ENCODE measurements around the gene ADIG.

Gene ADIG

GRCh38 chr20:38579219-38579910, 1.6 kb upstream of the ADIG start:
- no peak overlapping the region for H3K4me3 ChIP-seq (ENCODE audit: low read length)

GRCh38 chr20:38579921-38580320, 1.1 kb upstream of the ADIG start:
- Histone ChIP-seq H3K9me3 (ENCODE audit: control insufficient read depth, low read length) (no peaks in the 10 kb centered on the region), H3K27me3 (replicated peaks; ENCODE audit: control insufficient read depth, insufficient read depth, low read length) (peaks cover 9% of the 10 kb centered on the region), H3K4me1 (ENCODE audit: control insufficient read depth, insufficient read depth, low read length) (peaks cover 3% of the 10 kb centered on the region), H3K36me3 (ENCODE audit: control insufficient read depth, insufficient read depth, low read length, severe bottlenecking) (peaks cover 28% of the 10 kb centered on the region), H3K4me3 (ENCODE audit: low read length) (no peak overlapping the region), H3K9ac (ENCODE audit: low read length) (no peak overlapping the region)
- DNase-seq (ENCODE audit: low read depth): no peak

More at GRCh38 chr20:38579219-38579910, 1.6 kb upstream of the ADIG start:
- Histone ChIP-seq H3K9ac (ENCODE audit: low read length) (no peak overlapping the region), H3K9me3 (ENCODE audit: control insufficient read depth, low read length) (no peaks in the 10 kb centered on the region), H3K27me3 (replicated peaks; ENCODE audit: control insufficient read depth, insufficient read depth, low read length) (peaks cover 9% of the 10 kb centered on the region), H3K36me3 (ENCODE audit: control insufficient read depth, insufficient read depth, low read length, severe bottlenecking) (peaks cover 33% of the 10 kb centered on the region), H3K4me1 (ENCODE audit: control insufficient read depth, insufficient read depth, low read length) (peaks cover 3% of the 10 kb centered on the region)
- DNase-seq (ENCODE audit: low read depth): no peak

GRCh38 chr20:38581830-38582358, 897 bp downstream of the ADIG start:
- Histone ChIP-seq H3K4me3 (ENCODE audit: low read length) (no peak overlapping the region), H3K4me1 (ENCODE audit: control insufficient read depth, insufficient read depth, low read length) (peaks cover 3% of the 10 kb centered on the region), H3K36me3 (ENCODE audit: control insufficient read depth, insufficient read depth, low read length, severe bottlenecking) (peaks cover 11% of the 10 kb centered on the region), H3K9me3 (ENCODE audit: control insufficient read depth, low read length) (no peaks in the 10 kb centered on the region), H3K27me3 (replicated peaks; ENCODE audit: control insufficient read depth, insufficient read depth, low read length) (peaks cover 9% of the 10 kb centered on the region), H3K9ac (ENCODE audit: low read length) (no peak overlapping the region)
- DNase-seq (ENCODE audit: low read depth): no peak

- Histone ChIP-seq H3K9me3 (ENCODE audit: control insufficient read depth, low read length) (no peaks in the 10 kb centered on the region), H3K36me3 (ENCODE audit: control insufficient read depth, insufficient read depth, low read length, severe bottlenecking) (peaks cover under 1% of the 10 kb centered on the region), H3K4me3 (ENCODE audit: low read length) (no peak overlapping the region), H3K4me1 (ENCODE audit: control insufficient read depth, insufficient read depth, low read length) (peaks cover 3% of the 10 kb centered on the region), H3K27me3 (replicated peaks; ENCODE audit: control insufficient read depth, insufficient read depth, low read length) (peaks cover 12% of the 10 kb centered on the region), H3K9ac (ENCODE audit: low read length) (no peak overlapping the region)
- no peak for DNase-seq (ENCODE audit: low read depth)
These were observed 2.3 kb downstream of the ADIG start for GRCh38 chr20:38583306-38583705.

GRCh38 chr20:38584099-38584763, 3.2 kb downstream of the ADIG start:
- no peak overlapping the region for H3K9ac ChIP-seq (ENCODE audit: low read length)
- peaks cover 3% of the 10 kb centered on the region for H3K4me1 ChIP-seq (ENCODE audit: control insufficient read depth, insufficient read depth, low read length)
- DNase-seq (ENCODE audit: low read depth): no peak
- no peak overlapping the region for H3K4me3 ChIP-seq (ENCODE audit: low read length)
- peaks cover 14% of the 10 kb centered on the region for H3K27me3 ChIP-seq (replicated peaks; ENCODE audit: control insufficient read depth, insufficient read depth, low read length)
- H3K9me3 ChIP-seq (ENCODE audit: control insufficient read depth, low read length): no peaks in the 10 kb centered on the region
- no peaks in the 10 kb centered on the region for H3K36me3 ChIP-seq (ENCODE audit: control insufficient read depth, insufficient read depth, low read length, severe bottlenecking)

- Histone ChIP-seq H3K4me1 (ENCODE audit: control insufficient read depth, insufficient read depth, low read length) (peaks cover 3% of the 10 kb centered on the region), H3K9ac (ENCODE audit: low read length) (no peak overlapping the region), H3K27me3 (replicated peaks; ENCODE audit: control insufficient read depth, insufficient read depth, low read length) (peaks cover 28% of the 10 kb centered on the region), H3K9me3 (ENCODE audit: control insufficient read depth, low read length) (no peaks in the 10 kb centered on the region), H3K36me3 (ENCODE audit: control insufficient read depth, insufficient read depth, low read length, severe bottlenecking) (no peaks in the 10 kb centered on the region), H3K4me3 (ENCODE audit: low read length) (no peak overlapping the region)
- no peak for DNase-seq (ENCODE audit: low read depth)
These were observed 4.6 kb downstream of the ADIG start for GRCh38 chr20:38585404-38586180.

- Histone ChIP-seq H3K9ac (ENCODE audit: low read length) (no peak overlapping the region), H3K4me3 (ENCODE audit: low read length) (no peak overlapping the region), H3K9me3 (ENCODE audit: control insufficient read depth, low read length) (no peaks in the 10 kb centered on the region), H3K36me3 (ENCODE audit: control insufficient read depth, insufficient read depth, low read length, severe bottlenecking) (no peaks in the 10 kb centered on the region), H3K27me3 (replicated peaks; ENCODE audit: control insufficient read depth, insufficient read depth, low read length) (peaks cover 29% of the 10 kb centered on the region), H3K4me1 (ENCODE audit: control insufficient read depth, insufficient read depth, low read length) (peaks cover 3% of the 10 kb centered on the region)
- DNase-seq (ENCODE audit: low read depth): no peak
These were observed 5.2 kb downstream of the ADIG start for GRCh38 chr20:38586181-38586525.

GRCh38 chr20:38588303-38588702, 7.3 kb downstream of the ADIG start:
- Histone ChIP-seq H3K4me1 (ENCODE audit: control insufficient read depth, insufficient read depth, low read length) (no peaks in the 10 kb centered on the region), H3K36me3 (ENCODE audit: control insufficient read depth, insufficient read depth, low read length, severe bottlenecking) (no peaks in the 10 kb centered on the region), H3K9ac (ENCODE audit: low read length) (no peak overlapping the region), H3K9me3 (ENCODE audit: control insufficient read depth, low read length) (no peaks in the 10 kb centered on the region), H3K4me3 (ENCODE audit: low read length) (no peak overlapping the region), H3K27me3 (replicated peaks; ENCODE audit: control insufficient read depth, insufficient read depth, low read length) (peaks cover 29% of the 10 kb centered on the region)
- no peak for DNase-seq (ENCODE audit: low read depth)

GRCh38 chr20:38589351-38589750, 8.4 kb downstream of the ADIG start:
- no peak for DNase-seq (ENCODE audit: low read depth)
- Histone ChIP-seq H3K9ac (ENCODE audit: low read length) (no peak overlapping the region), H3K4me1 (ENCODE audit: control insufficient read depth, insufficient read depth, low read length) (no peaks in the 10 kb centered on the region), H3K36me3 (ENCODE audit: control insufficient read depth, insufficient read depth, low read length, severe bottlenecking) (no peaks in the 10 kb centered on the region), H3K9me3 (ENCODE audit: control insufficient read depth, low read length) (no peaks in the 10 kb centered on the region), H3K27me3 (replicated peaks; ENCODE audit: control insufficient read depth, insufficient read depth, low read length) (peaks cover 22% of the 10 kb centered on the region), H3K4me3 (ENCODE audit: low read length) (no peak overlapping the region)

- H3K9me3 ChIP-seq (ENCODE audit: control insufficient read depth, low read length): no peaks in the 10 kb centered on the region
- no peak for DNase-seq (ENCODE audit: low read depth)
- no peaks in the 10 kb centered on the region for H3K36me3 ChIP-seq (ENCODE audit: control insufficient read depth, insufficient read depth, low read length, severe bottlenecking)
- H3K9ac ChIP-seq (ENCODE audit: low read length): no peak overlapping the region
- H3K4me1 ChIP-seq (ENCODE audit: control insufficient read depth, insufficient read depth, low read length): no peaks in the 10 kb centered on the region
- no peak overlapping the region for H3K4me3 ChIP-seq (ENCODE audit: low read length)
- H3K27me3 ChIP-seq (replicated peaks; ENCODE audit: control insufficient read depth, insufficient read depth, low read length): peaks cover 22% of the 10 kb centered on the region
These were observed 9.1 kb downstream of the ADIG start for GRCh38 chr20:38589967-38590675.
